GM04503 (cell line): ENCODE results near the gene SCD5.

Experiments used
- DNase-seq: peaks from one replicate; pipeline ENCODE4 v3.0.0-alpha.2; 2012; ENCODE audit warnings: low read depth

Gene SCD5

DNA sequence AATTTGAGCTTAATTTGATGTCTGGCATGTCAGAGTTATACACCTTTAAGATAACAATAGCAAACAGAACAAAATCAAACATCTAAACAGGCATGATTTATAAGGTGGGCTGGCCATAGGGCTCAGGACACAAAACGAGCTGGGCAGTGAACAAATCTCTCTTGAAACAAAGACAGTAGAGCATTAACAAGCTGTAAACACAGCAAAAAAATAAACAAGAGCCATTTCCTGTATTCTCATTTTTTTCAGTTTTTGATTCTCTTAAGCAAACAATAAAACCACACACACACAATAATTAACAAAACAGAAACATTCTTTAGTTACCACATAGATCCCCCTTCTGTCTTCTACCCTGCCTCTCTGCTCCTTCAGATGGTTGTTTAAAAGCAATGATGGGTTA is 168.5 kb downstream of the SCD5 start:
- DNase-seq: no peak

GRCh38 chr4:82629238-82630000 is 169.2 kb downstream of the SCD5 start:
- no peak for DNase-seq

- no peak for DNase-seq
Observed at GRCh38 chr4:82626251-82626868, 172.2 kb downstream of the SCD5 start.

DNA sequence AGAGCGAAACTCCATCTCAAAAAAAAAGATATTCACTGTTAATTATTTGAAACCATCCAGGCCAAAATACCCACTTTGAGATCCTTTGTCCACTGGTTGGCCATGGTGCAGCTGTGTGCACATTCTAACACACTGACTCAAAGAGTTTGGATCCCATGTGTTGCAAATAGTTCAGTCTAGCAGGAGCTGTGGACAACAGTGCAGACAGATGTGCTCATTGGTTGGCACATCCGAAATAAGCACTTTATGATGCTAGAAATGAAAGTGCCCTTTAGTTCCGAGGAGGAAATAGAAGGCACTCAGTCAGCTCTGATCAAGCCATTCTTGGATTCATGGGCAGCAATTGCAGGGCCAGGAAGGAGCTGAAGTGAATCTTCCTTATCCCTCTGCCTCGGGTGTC is 173.8 kb downstream of the SCD5 start:
- no peak for DNase-seq

DNA sequence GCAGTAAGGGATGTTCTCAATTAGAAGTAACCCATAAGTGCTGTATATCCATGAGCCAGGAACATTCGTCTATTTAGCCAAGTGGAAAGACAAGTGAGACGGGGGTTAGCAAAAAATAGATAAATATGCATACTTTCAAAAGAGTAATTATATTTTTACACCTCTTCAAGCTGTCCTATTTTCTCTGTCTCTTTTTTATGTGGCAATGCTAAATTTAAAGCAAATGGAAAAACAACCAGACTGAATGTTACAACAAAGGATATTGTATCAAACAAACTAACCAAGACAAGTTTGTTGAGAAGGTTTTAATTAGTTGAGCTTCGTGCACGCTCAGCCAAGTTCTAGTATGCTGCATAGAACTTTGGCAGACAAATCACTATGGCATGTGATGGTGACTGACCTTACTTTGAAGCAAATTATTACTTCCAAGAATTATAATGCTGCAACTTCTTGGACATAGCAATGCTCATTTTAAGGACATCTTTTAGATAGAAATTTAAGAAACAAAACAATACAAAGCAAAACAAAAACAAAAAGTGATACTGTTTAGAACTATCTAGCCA is 175.4 kb downstream of the SCD5 start:
- no peak for DNase-seq

GRCh38 chr4:82621251-82621650 is 177.3 kb downstream of the SCD5 start:
- DNase-seq: no peak

DNA sequence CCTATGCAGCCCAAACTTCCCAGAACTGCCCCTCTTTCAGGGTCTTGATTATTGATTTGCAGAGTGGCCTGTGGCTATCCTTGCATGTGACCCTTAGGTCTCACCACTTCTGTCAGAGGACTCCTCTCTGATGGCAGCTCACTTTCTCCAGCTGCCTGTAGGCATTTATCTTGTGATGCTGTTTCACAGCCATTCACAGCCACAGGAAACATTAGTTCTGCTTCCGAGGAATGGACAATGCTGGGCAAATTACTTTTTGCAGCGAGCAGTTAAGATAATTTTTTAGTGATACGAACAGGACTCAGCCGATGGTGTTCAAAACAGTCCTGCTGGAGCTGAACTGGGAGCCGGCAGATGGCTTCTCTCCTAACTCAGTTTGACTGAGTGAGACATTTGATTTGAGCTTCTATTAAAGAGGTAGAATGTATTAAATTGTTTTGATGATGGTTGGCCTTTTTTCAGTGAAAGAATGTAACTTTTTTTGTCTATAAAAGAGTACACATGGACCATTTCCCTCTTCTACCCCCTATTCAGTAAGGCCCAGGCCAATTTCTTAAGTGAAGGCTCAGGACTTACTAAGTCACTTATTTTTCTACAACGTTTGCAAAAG is 178.4 kb downstream of the SCD5 start:
- DNase-seq: no peak

DNA sequence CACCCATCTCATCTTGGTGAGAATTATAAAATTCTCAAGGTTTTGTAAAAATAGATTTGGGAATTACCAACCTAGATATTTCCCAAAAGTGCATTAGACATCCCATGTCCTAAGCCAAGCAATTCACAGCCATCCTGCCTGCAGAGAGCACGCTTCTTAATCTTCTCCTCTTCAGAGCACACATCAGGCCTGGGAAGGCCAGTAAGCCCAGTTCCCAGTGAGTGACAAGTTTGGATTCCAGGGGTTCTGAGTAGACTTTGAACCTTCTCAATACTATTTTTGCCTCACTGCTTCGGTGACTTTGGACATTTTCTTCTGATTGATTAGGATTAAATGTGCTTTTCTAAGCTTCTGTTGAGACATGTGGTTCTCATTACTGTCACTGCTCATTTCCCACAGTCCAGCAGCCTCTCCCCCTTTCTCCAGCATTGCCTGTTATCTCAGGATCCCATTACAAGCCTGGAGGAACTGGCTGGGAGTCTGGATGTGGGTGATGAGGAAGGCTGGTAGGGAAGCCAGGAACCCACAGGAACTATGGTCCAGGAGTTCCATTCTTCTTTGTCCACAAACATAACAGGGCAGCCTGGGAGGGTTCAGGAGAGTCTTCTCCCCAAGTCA is 180.4 kb downstream of the SCD5 start:
- DNase-seq: no peak

DNA sequence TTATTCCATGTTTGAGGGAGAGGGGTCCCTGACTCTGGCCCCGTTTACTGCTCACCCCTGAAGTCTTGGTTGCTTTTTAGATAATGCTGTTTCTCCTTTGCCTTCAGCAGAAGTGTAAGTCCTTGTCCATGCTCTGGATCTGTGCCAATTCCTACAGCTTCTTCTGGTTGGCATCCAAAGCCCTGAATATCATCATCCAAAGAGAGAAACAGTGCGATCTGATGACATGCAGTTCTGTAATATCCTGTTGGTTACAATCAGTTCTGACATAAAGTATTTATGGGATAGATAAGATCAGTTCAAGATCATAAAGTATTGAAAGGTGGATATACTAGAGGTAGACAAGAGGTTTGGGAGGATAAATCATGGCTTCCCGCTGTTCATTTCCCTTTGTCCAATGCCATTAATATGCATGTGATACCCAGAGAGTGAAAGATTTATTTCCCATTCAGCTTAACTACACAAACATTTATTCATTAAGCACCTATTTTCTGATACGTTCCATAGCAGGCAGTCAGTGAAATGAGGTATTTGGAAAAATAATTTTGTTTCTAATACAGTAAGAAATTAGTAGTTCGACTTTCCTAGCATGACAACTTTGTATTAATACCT is 183.7 kb downstream of the SCD5 start:
- no peak for DNase-seq

- DNase-seq: no peak
Observed at GRCh38 chr4:82613121-82613520, 185.5 kb downstream of the SCD5 start.

- DNase-seq: no peak
Observed at GRCh38 chr4:82611982-82612381, 186.6 kb downstream of the SCD5 start.

GRCh38 chr4:82611527-82611926 is 187.1 kb downstream of the SCD5 start:
- DNase-seq: no peak

GRCh38 chr4:82610041-82610440 is 188.6 kb downstream of the SCD5 start:
- DNase-seq: no peak

GRCh38 chr4:82606622-82607021 is 192.0 kb downstream of the SCD5 start:
- no peak for DNase-seq

GRCh38 chr4:82604522-82604921 is 194.1 kb downstream of the SCD5 start:
- DNase-seq: no peak

- DNase-seq: no peak
Observed at GRCh38 chr4:82601242-82602015, 197.2 kb downstream of the SCD5 start.

DNA sequence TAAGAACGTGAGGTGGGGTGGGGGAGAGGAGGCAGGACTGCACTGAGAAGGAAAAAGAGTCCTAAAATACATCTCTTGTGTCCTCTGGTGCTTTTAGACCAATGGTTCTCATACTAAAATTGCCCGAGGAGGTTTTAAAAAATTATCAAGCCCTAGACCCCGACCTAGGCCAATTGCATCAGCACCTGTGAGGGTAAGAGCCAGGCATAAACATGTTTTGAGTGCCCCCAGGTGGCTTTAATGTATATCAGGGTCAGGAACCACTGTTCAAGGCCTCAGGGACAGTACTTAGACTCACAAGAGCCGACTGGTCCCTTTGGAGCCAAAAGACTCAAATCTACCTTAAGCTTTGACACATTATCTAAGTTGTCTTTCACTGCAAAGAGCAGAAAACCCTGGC is 199.3 kb downstream of the SCD5 start:
- DNase-seq: no peak

DNA sequence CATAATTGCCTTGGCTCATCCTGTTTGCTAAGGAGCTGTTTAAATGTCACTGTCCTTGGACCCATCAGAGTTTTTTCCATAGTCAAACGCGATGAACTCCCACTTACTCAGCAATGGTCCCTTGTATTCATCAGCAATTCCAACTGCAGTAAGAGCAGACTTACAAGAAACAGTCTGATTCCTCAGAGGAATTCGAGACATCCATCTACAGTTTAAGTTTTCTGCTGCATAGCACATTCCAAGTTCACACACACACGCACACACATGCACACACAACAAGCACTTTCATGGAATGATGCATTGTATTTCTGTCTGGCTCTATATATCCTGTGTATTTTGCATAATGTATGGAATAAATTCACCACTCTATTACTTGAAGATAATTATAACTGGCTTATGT is 204.1 kb downstream of the SCD5 start:
- DNase-seq: no peak

DNA sequence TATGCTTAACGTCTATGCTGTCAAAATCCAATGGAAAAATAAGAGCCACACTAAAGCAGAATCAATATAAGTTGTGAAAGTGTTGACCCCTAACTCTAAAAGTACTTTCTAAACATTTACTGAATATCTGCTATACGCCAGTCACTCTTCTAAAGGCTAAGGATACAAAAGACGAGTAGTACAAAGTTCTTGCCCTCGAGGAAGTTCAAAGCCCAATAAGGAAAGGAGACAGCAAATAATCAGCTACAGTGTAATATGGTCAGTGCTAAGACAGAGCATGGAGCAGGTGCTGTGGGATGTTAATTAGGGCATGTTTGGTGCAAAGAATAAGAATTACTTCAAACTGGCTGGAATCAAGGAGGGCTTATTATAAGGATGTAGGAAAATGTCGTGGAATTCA is 205.2 kb downstream of the SCD5 start:
- no peak for DNase-seq

GRCh38 chr4:82592639-82593038 is 206.0 kb downstream of the SCD5 start:
- DNase-seq: no peak

DNA sequence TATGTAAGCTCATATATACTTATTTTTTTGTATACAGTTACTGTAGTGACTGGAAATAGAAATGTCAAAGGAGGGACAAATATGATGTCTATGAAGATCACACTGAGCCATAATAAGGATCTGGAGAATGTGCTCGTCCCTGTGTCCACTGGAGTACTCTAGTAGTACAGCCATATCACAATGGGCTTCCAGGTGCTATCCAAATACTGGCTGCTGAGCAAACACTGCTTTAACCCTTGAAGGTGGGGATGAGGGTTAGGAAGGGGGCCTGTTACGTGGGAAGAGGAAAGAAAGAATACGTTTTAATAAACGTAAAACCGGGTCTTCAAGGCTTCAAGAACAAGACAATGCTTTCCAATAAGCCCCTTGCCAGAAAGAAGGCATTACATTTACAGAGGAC is 207.0 kb downstream of the SCD5 start:
- no peak for DNase-seq

GRCh38 chr4:82589756-82590155 is 208.8 kb downstream of the SCD5 start:
- no peak for DNase-seq
